ENCODE data around the gene TRAF2.

DNA sequence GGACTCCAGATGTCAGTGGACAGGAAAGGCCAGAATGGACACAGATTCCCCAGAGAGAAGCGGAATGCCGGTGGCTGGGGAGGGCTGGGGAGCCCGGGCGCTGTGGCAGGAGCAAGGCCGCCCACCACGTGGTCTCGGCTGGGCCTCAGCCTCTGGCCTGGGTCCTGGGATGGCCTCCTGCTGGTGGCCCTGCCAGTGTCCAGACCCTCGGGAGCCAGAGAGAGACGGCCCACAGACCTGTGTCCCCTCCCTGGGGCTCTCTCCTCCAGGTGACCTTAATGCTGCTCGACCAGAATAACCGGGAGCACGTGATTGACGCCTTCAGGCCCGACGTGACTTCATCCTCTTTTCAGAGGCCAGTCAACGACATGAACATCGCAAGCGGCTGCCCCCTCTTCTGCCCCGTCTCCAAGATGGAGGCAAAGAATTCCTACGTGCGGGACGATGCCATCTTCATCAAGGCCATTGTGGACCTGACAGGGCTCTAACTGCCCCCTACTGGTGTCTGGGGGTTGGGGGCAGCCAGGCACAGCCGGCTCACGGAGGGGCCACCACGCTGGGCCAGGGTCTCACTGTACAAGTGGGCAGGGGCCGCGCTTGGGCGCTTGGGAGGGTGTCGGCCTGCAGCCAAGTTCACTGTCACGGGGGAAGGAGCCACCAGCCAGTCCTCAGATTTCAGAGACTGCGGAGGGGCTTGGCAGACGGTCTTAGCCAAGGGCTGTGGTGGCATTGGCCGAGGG is 39.3 kb downstream of the TRAF2 start:
- TF ChIP-seq, protein P1, sequence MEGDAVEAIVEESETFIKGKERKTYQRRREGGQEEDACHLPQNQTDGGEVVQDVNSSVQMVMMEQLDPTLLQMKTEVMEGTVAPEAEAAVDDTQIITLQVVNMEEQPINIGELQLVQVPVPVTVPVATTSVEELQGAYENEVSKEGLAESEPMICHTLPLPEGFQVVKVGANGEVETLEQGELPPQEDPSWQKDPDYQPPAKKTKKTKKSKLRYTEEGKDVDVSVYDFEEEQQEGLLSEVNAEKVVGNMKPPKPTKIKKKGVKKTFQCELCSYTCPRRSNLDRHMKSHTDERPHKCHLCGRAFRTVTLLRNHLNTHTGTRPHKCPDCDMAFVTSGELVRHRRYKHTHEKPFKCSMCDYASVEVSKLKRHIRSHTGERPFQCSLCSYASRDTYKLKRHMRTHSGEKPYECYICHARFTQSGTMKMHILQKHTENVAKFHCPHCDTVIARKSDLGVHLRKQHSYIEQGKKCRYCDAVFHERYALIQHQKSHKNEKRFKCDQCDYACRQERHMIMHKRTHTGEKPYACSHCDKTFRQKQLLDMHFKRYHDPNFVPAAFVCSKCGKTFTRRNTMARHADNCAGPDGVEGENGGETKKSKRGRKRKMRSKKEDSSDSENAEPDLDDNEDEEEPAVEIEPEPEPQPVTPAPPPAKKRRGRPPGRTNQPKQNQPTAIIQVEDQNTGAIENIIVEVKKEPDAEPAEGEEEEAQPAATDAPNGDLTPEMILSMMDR (IDR thresholded peaks at IDR 0.05): no peak
- TF ChIP-seq POLR2A (IDR thresholded peaks at IDR 0.05): no peak
